GM23338 (cell line): ENCODE data around the gene SNAP91. TPM values are rescaled to one million over a fixed set of nuclear protein-coding genes. Genes with fewer than 3 reads are reported as not detected.

Experiments used
- ATAC-seq: fragments of 200-7000 bp; cut with Tn5 transposase; 3 replicates; pipeline ENCODE4 v1.9.1; 2020
- DNase-seq: peaks from one replicate; pipeline ENCODE4 v3.0.0-alpha.2; 2015; ENCODE audit warnings: low spot score
- H2AFZ ChIP-seq: fragments of 200-600 bp; sonication (generic); 2 replicates; pipeline ENCODE4 v1.8.0; 2016; ENCODE audit warnings: antibody characterized with exemption, mild to moderate bottlenecking, moderate library complexity
- H3F3A ChIP-seq: fragments of 200-600 bp; sonication (generic); replicated peaks from 2 replicates; pipeline ENCODE4 v1.8.0; 2017; ENCODE audit warnings: antibody characterized with exemption, mixed run types, low read depth
- H3K27ac ChIP-seq: fragments of 200-600 bp; sonication (generic); 2 replicates; pipeline ENCODE4 v1.6.1; 2016; ENCODE audit warnings: low read depth
- H3K27me3 ChIP-seq: fragments of 200-600 bp; sonication (generic); 2 replicates; pipeline ENCODE4 v1.8.0; 2016; ENCODE audit warnings: mild to moderate bottlenecking, mixed run types, moderate library complexity; ENCODE audit not compliant: insufficient read depth
- H3K36me3 ChIP-seq: fragments of 200-600 bp; sonication (generic); 2 replicates; pipeline ENCODE4 v1.8.0; 2016; ENCODE audit warnings: mild to moderate bottlenecking; ENCODE audit not compliant: insufficient read depth
- H3K4me1 ChIP-seq: fragments of 200-600 bp; sonication (generic); 2 replicates; pipeline ENCODE4 v1.8.0; 2016; ENCODE audit warnings: mild to moderate bottlenecking, moderate library complexity; ENCODE audit not compliant: insufficient read depth
- H3K4me2 ChIP-seq: fragments of 200-600 bp; sonication (generic); 2 replicates; pipeline ENCODE4 v1.7.1; 2017; ENCODE audit warnings: mixed run types
- H3K4me3 ChIP-seq: fragments of 200-600 bp; sonication (generic); 2 replicates; pipeline ENCODE4 v1.6.1; 2016; ENCODE audit warnings: mixed run types
- H3K79me2 ChIP-seq: fragments of 200-600 bp; sonication (generic); replicated peaks from 2 replicates; pipeline ENCODE4 v1.8.0; 2017; ENCODE audit warnings: mild to moderate bottlenecking; ENCODE audit not compliant: insufficient read depth
- H3K9me2 ChIP-seq: fragments of 200-600 bp; sonication (generic); 2 replicates; pipeline ENCODE4 v1.8.0; 2017; ENCODE audit not compliant: insufficient read depth
- H4K20me1 ChIP-seq: fragments of 200-600 bp; sonication (generic); replicated peaks from 2 replicates; pipeline ENCODE4 v1.8.0; 2017; ENCODE audit warnings: mild to moderate bottlenecking; ENCODE audit not compliant: insufficient read depth
- H3K27ac Mint-ChIP-seq: 2 replicates; pipeline ENCODE4 v1.8.0; 2020; ENCODE audit warnings: inconsistent platforms, mild to moderate bottlenecking, moderate library complexity, mixed read lengths
- H3K27me3 Mint-ChIP-seq: 3 replicates; pipeline ENCODE4 v1.8.0; 2022; ENCODE audit warnings: low read depth, mild to moderate bottlenecking, moderate library complexity, mixed read lengths, inconsistent platforms; ENCODE audit not compliant: insufficient read depth, poor library complexity
- H3K36me3 Mint-ChIP-seq: 3 replicates; pipeline ENCODE4 v1.8.0; 2021; ENCODE audit warnings: low read depth, mild to moderate bottlenecking, inconsistent platforms, moderate library complexity, mixed read lengths
- H3K4me1 Mint-ChIP-seq: 3 replicates; pipeline ENCODE4 v1.8.0; 2020; ENCODE audit warnings: mild to moderate bottlenecking, inconsistent platforms, mixed read lengths
- H3K4me3 Mint-ChIP-seq: 3 replicates; pipeline ENCODE4 v1.8.0; 2021; ENCODE audit warnings: moderate library complexity, mild to moderate bottlenecking, inconsistent platforms, mixed read lengths
- H3K9me3 Mint-ChIP-seq: 3 replicates; pipeline ENCODE4 v1.8.0; 2020; ENCODE audit warnings: moderate library complexity, mild to moderate bottlenecking, inconsistent platforms, mixed read lengths
- EZH2 ChIP-seq: fragments of 200-600 bp; sonication (generic); IDR thresholded peaks from one replicate; pipeline ENCODE4 v1.8.0; 2017; ENCODE audit warnings: antibody characterized with exemption, mild to moderate bottlenecking, low read depth; ENCODE audit not compliant: unreplicated experiment
- JUNB ChIP-seq: IDR thresholded peaks from one replicate; pipeline ENCODE4 v1.6.1; 2016; ENCODE audit warnings: antibody characterized with exemption; ENCODE audit not compliant: unreplicated experiment
- NANOG ChIP-seq: IDR thresholded peaks from 2 replicates; pipeline ENCODE4 v1.6.1; 2016; ENCODE audit warnings: antibody characterized with exemption, borderline replicate concordance
- POLR2AphosphoS5 ChIP-seq: IDR thresholded peaks from 2 replicates; pipeline ENCODE4 v1.6.1; 2016; ENCODE audit warnings: antibody characterized with exemption, low read depth
- ZNF114 ChIP-seq: fragments of 250-450 bp; sonication (Bioruptor Pico); IDR thresholded peaks from 2 replicates; pipeline ENCODE4 v1.5.0; 2020; ENCODE audit warnings: mild to moderate bottlenecking, moderate library complexity
- ZNF331 ChIP-seq: fragments of 250-450 bp; sonication (Bioruptor Pico); IDR thresholded peaks from 2 replicates; pipeline ENCODE4 v1.5.0; 2020; ENCODE audit warnings: low read depth, mild to moderate bottlenecking, moderate library complexity
- polyA plus RNA-seq: library from polyadenylated mRNA; unstranded; fragments of >200 nt; fragmentation: Nextera tagmentation; extraction: Ambion mirVana; gene quantifications from 2 replicates; pipeline ENCODE4 v1.2.1, GENCODE V29; 2016
- total RNA-seq: library from RNA; depleted of rRNA; stranded (reverse); fragments of >200 nt; shearing (Covaris generic); gene quantifications from 2 replicates; pipeline ENCODE4 v1.2.3, GENCODE V29; 2014
- TF ChIP-seq, protein P1 (sequence below): IDR thresholded peaks from 2 replicates; pipeline ENCODE4 v1.6.1; 2016; ENCODE audit warnings: antibody characterized with exemption
- TF ChIP-seq, protein P2 (sequence below): IDR thresholded peaks from one replicate; pipeline ENCODE4 v1.6.1; 2018; ENCODE audit warnings: antibody characterized with exemption; ENCODE audit not compliant: unreplicated experiment
- TF ChIP-seq, protein P3 (sequence below), 2 experiments: fragments of 200-600 bp in 1 of 2; sonication (generic) in 1 of 2; conservative IDR thresholded peaks; 2 replicates each; pipeline versions ENCODE4 v1.5.1 to v1.6.1; 2016 to 2017; ENCODE audit warnings: antibody characterized with exemption in 2 of 2, low read depth in 2 of 2, mild to moderate bottlenecking in 2 of 2, moderate library complexity in 1 of 2

The SNAP91 gene
- total and polyA plus RNA-seq, 2 experiments from 2014 or later, result 0.83 to 1.2 TPM

DNA sequence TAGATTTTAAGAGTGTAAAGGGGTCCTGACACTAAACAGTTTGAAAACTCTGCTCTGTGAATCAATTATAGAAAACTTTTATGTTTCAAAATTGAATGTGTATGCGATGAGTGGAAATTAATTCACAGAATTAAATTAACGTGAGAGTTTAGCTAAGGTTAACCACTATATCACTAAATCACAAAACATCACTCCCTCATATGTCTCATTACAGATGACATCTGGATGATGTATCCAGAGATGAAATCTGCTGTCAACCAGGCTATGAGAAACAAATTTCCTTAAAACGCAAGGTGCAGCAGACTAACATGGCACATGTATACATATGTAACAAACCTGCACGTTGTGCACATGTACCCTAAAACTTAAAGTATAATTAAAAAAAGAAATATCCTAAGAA lies 169.2 kb downstream of the SNAP91 start:
- Histone ChIP-seq H3K79me2 (no peaks in the 10 kb centered on the region), H3K4me2 (no peak overlapping the region), H3K4me3 (no peak overlapping the region), H4K20me1 (no peaks in the 10 kb centered on the region), H3K27me3 (no peaks in the 10 kb centered on the region), H3K36me3 (no peaks in the 10 kb centered on the region), H3F3A (no peaks in the 10 kb centered on the region), H3K4me1 (no peaks in the 10 kb centered on the region), H2AFZ (no peak overlapping the region), H3K9me2 (no peaks in the 10 kb centered on the region), H3K27ac (no peak overlapping the region)
- H3K27ac Mint-ChIP-seq, result no peak overlapping the region
- TF ChIP-seq POLR2AphosphoS5, result no peak
- DNase-seq (no peak), ATAC-seq (no peak)
- peaks cover 4% of the 10 kb centered on the region; the same call in 1 of the 3 replicates for H3K4me1 Mint-ChIP-seq
- no peaks in the 10 kb centered on the region; the same call in 2 of the 3 replicates for H3K9me3 Mint-ChIP-seq
- peaks cover 3% of the 10 kb centered on the region; the same call in 1 of the 3 replicates for H3K36me3 Mint-ChIP-seq
- peaks cover 4% of the 10 kb centered on the region for H3K27me3 Mint-ChIP-seq
- no peak overlapping the region for H3K4me3 Mint-ChIP-seq

DNA sequence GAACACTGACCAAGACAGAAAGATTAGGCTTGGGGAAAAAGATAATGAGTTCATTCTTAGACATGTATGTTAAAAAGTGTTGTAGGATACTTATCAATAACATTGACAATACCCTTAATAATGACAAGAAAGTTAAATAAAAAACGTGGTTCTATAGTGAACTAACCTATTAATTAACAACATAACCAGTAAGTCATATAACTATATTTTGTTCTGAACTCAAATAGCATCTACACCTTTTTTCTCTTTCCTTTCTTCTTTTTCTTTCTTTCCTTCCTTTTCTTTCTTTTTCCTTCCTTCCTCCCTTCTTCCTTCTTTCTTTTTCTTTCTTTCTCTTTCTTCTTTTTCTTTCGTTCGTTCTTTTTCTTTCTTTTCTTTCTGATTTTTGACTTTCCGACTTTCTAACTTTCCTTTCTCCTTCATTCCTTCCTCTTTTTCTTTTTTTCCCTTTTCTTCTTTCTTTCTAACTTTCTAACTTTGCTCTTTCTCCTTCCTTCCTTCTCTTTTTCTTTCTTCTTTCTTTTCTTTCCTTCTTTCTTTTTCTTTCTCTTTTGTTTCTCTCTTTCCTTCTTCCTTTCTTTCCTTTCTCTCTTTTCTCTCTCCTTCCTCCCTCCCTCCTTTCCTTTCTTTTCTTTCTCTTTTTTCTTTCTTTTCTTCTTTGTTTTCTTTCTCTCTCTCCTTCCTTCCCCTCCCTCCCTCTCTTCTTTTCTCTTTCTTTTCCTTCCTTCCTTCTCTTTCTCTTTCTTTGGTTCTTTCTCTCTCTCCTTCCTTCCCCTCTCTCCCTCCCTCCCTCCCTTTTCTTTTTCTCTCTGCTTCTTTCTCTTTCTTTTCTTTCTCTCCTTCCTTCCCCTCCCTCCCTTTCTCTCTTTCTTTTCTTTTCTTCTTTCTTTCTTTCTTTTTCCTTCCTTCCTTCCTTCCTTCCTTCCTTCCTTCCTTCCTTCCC lies 172.0 kb downstream of the SNAP91 start:
- Histone ChIP-seq H3K4me1 (no peaks in the 10 kb centered on the region), H3K36me3 (no peaks in the 10 kb centered on the region), H3K4me3 (no peak overlapping the region), H3K79me2 (no peaks in the 10 kb centered on the region), H3K9me2 (no peaks in the 10 kb centered on the region), H3K27me3 (no peaks in the 10 kb centered on the region), H3K4me2 (no peak overlapping the region), H2AFZ (no peak overlapping the region), H3F3A (no peaks in the 10 kb centered on the region), H4K20me1 (no peaks in the 10 kb centered on the region), H3K27ac (no peak overlapping the region)
- ATAC-seq (no peak), DNase-seq (no peak)
- H3K36me3 Mint-ChIP-seq, result peaks cover 3% of the 10 kb centered on the region; the same call in 1 of the 3 replicates
- H3K4me3 Mint-ChIP-seq, result no peak overlapping the region
- H3K9me3 Mint-ChIP-seq, result no peaks in the 10 kb centered on the region; the same call in 2 of the 3 replicates
- H3K27ac Mint-ChIP-seq, result no peak overlapping the region
- no peaks in the 10 kb centered on the region for H3K4me1 Mint-ChIP-seq
- H3K27me3 Mint-ChIP-seq, result peaks cover 4% of the 10 kb centered on the region
- TF ChIP-seq, protein P1, sequence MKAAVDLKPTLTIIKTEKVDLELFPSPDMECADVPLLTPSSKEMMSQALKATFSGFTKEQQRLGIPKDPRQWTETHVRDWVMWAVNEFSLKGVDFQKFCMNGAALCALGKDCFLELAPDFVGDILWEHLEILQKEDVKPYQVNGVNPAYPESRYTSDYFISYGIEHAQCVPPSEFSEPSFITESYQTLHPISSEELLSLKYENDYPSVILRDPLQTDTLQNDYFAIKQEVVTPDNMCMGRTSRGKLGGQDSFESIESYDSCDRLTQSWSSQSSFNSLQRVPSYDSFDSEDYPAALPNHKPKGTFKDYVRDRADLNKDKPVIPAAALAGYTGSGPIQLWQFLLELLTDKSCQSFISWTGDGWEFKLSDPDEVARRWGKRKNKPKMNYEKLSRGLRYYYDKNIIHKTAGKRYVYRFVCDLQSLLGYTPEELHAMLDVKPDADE, result no peak
- TF ChIP-seq JUNB (no peak), EZH2 (no peak), ZNF331 (CRISPR knock-in tag) (no peak), ZNF114 (CRISPR knock-in tag) (no peak), NANOG (no peak)
- TF ChIP-seq, protein P2, sequence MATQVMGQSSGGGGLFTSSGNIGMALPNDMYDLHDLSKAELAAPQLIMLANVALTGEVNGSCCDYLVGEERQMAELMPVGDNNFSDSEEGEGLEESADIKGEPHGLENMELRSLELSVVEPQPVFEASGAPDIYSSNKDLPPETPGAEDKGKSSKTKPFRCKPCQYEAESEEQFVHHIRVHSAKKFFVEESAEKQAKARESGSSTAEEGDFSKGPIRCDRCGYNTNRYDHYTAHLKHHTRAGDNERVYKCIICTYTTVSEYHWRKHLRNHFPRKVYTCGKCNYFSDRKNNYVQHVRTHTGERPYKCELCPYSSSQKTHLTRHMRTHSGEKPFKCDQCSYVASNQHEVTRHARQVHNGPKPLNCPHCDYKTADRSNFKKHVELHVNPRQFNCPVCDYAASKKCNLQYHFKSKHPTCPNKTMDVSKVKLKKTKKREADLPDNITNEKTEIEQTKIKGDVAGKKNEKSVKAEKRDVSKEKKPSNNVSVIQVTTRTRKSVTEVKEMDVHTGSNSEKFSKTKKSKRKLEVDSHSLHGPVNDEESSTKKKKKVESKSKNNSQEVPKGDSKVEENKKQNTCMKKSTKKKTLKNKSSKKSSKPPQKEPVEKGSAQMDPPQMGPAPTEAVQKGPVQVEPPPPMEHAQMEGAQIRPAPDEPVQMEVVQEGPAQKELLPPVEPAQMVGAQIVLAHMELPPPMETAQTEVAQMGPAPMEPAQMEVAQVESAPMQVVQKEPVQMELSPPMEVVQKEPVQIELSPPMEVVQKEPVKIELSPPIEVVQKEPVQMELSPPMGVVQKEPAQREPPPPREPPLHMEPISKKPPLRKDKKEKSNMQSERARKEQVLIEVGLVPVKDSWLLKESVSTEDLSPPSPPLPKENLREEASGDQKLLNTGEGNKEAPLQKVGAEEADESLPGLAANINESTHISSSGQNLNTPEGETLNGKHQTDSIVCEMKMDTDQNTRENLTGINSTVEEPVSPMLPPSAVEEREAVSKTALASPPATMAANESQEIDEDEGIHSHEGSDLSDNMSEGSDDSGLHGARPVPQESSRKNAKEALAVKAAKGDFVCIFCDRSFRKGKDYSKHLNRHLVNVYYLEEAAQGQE, result no peak
- TF ChIP-seq, protein P3, sequence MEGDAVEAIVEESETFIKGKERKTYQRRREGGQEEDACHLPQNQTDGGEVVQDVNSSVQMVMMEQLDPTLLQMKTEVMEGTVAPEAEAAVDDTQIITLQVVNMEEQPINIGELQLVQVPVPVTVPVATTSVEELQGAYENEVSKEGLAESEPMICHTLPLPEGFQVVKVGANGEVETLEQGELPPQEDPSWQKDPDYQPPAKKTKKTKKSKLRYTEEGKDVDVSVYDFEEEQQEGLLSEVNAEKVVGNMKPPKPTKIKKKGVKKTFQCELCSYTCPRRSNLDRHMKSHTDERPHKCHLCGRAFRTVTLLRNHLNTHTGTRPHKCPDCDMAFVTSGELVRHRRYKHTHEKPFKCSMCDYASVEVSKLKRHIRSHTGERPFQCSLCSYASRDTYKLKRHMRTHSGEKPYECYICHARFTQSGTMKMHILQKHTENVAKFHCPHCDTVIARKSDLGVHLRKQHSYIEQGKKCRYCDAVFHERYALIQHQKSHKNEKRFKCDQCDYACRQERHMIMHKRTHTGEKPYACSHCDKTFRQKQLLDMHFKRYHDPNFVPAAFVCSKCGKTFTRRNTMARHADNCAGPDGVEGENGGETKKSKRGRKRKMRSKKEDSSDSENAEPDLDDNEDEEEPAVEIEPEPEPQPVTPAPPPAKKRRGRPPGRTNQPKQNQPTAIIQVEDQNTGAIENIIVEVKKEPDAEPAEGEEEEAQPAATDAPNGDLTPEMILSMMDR (conservative IDR thresholded peaks at IDR 0.05; ENCODE audit: low read depth in 2 of 2), result no peak
